NCI-H1694 (cell line): ENCODE measurements around the gene PSKH1.

ENCODE experiments used
- DNase-seq: peaks from one replicate; lab custom pipeline; 2025; lab: John Stamatoyannopoulos, UW

PSKH1 gene

DNA sequence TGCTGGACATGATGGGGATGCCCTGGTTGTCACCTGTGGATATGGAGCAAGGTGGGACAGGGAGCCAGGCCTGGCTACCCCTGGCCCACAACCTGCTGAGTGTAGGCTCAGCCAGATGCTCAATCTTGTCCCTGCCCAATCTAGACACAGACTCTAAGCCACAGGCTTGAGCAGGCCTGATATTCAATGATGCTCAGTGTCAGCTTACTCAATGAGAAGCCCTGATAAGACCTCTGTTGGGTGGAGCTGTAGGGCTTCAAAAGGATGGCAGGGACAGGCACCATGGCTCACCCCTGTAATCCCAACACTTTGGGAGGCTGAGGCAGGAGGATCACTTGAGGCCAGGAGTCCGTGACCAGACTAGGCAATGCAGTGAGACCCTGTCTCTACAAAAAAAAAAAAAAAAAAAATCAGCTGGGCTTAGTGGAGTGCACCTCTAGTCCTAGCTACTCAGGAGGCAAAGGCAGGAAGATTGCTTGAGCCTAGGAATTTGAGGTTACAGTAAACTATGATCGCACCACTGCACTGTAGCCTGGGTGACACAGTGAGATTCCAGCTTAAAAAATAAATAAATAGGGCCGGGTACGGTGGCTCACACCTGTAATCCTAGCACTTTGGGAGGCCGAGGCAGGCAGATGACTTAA lies 47.5 kb downstream of the PSKH1 start:
- no peak for DNase-seq

DNA sequence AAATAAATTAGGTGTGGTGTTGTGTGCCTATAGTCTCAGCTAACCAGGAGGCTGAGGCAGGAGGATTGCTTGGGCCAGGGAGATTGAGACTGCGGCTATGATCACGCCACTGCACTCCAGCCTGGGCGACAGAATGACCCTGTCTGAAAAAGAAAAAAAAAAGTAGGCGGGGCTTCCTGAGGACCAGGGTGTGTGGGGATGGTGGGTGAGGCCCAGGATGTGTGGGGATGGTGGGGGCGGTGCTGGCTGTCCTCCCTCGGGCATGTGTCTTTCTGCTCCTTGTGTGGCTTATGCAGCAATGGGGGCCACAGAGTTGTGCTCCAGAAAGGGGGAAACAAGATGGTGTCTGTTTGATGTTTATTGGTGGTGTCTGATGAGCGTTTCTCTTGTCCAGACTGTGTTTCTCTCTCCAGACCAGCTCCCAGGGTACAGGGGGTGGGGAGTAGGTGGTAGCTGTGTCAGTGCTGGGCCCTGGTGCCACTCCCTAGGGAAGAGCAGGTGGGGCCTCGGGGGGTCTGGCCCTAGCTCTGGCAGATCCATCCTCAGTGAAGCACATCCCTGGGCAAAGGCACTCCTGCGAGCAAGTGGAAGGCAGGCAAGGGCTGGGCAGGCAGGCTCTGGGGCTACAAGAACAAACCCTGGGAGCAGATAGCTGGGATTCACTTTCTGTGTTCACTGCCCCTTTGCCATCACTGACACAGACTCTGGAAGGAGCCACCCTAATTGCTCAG lies 48.6 kb downstream of the PSKH1 start:
- DNase-seq = no peak

GRCh38 chr16:67942200-67942509 lies 49.1 kb downstream of the PSKH1 start:
- no peak for DNase-seq

DNA sequence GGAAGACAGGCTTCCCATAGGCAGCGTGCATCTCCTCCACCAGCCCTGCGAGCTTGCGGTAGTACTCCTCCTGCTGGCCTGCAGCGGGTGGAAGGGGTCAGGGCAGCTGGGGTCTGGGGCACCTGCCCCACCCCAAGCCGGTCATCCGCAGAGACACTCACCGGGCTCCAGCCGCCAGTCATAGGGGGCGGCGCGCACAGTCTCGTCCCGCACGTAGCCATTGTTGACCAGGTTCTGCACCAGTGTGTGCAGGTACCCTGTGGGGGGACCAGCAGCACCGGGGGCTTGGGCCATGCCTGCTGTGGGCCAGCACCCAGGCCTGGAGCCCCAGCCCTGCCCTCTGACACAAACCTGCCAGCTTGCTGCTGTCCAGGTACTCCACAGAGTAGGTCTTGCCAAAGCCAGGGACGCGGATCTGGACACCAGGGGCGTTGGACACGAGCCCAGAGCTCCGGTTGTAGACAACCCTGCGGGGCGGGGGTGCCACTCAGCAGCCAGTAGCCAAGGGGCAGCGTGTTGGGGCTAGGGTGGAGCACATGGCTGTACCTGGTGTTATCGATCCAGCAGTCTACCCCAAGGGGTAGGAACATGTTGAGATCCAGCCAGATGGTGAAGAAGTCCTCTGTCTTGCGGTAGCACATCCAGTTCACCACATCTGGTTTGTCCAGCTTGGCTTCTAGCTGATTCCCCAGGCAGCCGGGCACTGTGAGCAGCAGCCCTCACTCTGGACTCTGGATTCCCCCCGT lies 49.6 kb downstream of the PSKH1 start:
- no peak for DNase-seq

GRCh38 chr16:67943256-67943618 lies 50.2 kb downstream of the PSKH1 start:
- DNase-seq = no peak

DNA sequence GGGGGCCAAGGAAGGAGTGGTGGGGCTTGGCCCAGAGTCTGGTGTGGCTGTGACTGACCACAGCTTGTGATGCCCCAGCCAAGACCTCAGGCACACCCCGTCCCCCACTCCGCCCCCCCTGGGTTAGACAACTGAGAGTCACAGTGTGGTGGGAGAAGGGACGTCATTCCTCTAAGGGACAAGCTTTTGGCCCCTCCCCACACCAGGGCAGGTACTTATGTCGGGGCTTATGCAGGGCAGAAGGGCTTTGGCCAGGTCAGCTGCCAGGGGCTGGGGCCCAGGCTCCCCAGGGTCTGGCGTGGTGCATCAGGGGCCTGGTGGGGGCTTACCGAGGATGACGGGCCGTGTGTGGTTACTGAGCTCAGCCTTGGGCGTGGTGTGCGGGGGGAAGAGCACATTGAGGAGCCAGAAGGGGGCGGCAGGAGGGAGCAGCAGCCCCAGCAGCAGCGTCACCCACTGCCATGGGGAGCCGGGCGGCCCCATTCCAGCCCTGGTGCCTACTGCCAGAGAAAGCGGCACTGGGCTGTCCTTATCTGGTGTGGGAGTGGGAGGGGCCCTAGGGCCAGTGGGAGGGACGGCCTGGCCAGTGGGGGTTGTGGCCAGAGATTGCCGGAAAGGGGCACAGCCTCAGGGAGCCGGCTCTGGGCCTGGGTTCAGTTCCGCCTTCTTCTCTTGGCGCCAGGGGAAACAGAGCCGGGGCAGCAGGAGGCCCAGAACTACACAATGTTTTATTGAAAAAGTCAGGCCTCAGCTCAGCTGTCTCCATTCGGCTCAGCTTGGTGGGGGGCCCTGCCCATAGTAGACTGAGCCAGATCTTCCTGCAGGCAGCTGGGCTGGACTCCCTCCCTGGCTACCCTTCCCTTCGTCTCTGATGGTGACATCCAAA lies 50.8 kb downstream of the PSKH1 start, which contains the start of gene LCAT:
TSS of gene LCAT (minus strand) at position 502 of the 886 bp plus-strand sequence. CDS start at position 483, 19 bp downstream.
- no peak for DNase-seq

GRCh38 chr16:67944690-67945391 lies 51.8 kb downstream of the PSKH1 start:
- DNase-seq = no peak

DNA sequence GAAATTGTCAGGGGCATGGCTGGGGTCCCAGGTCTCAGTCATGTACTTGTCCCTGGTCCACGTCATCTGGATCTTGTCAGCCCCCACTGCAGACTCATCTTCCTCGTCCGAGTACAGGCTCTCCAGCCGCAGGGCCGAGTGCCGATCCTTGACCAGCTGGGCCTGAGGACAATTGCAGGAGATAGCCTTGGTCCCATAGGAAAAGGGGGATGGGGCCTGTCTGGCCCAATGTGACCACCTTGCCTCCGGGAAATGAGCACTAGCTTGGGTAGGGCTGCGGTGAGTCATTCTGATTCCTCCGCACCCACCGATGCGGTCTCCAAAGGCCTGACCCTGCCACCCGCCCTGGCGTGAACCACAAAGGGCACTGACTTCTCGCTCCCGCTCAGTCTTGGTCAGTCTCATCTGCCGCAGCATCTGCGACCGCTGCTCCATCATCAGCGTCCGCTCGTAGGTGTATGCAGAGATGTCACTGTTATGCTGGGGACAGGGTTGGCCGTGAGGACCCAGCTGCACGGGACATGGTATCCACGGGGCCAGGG lies 52.4 kb downstream of the PSKH1 start:
- no peak for DNase-seq

DNA sequence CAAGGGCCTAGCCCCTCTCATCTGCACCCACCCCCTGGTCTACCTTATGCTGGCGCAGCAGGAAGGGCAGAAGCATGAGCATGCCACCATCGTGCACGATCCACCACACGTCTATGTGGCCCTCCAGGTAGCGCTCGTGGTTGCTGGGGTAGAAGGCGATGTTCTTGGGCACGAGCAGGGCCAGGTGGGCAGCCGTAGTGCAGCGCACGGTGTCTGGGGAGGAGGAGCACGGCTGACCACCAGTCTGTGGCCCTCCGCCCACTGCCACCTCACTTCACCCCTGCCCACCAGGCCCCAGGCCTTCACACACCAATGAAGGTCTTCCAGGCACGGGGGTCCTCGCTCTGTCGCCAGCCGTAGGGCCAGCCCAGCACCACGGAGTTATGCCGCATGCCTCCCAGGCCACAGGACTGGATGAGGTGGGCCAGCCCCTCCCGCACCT lies 53.1 kb downstream of the PSKH1 start:
- no peak for DNase-seq

DNA sequence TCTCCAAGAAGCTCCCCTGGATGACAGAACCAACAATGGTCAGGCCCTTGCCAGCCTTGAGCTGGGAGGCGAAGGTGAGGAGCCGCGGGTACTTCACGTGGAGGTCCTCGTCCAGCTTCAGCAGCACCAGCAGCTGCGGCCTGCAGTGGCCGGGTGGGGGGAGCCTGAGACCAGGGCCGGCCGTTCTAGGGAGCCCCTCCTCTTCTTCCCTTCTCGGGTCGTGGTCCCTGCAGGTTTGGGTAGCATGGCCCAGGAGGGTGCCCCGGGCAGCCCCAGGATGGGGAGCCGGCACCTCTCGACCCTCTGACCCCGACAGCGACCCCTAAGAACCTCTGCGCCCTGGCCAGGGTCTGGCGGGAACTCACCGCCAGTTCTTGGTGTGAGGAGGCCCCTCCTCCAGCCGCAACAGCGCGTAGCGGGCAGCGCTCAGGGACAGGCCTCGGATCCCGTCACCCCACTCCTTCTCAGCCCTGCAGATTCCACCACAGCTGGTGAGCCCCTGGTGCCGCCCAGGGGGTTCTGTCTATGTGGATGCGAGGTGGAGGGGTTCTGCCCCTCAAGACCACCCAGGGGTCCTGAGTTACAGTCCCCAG lies 54.0 kb downstream of the PSKH1 start:
- no peak for DNase-seq

DNA sequence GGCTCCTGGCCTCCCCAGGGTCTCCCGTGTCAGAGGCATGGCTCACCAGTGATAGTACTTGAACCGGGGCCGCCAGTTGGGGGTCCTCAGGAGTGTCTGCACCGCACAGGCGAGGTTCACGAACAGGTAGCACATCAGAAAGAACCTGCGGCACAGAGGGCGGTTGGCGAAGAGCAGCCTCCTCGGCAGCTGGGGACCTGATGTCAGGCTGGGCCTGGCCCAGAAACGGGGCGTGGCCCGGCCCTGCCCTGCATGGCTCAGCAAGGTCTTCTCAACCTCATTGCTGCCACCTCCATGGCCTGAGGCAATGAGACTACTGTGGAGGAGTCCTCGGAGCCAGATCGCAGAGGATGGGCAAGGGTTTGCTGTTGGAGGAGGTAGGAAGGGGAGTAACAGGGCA lies 55.0 kb downstream of the PSKH1 start:
- DNase-seq = no peak

- no peak for DNase-seq
Measured at GRCh38 chr16:67949645-67950044, 56.6 kb downstream of the PSKH1 start.

GRCh38 chr16:67950335-67950843 lies 57.3 kb downstream of the PSKH1 start:
- no peak for DNase-seq

- no peak for DNase-seq
Measured at GRCh38 chr16:67951485-67951884, 58.4 kb downstream of the PSKH1 start.

DNA sequence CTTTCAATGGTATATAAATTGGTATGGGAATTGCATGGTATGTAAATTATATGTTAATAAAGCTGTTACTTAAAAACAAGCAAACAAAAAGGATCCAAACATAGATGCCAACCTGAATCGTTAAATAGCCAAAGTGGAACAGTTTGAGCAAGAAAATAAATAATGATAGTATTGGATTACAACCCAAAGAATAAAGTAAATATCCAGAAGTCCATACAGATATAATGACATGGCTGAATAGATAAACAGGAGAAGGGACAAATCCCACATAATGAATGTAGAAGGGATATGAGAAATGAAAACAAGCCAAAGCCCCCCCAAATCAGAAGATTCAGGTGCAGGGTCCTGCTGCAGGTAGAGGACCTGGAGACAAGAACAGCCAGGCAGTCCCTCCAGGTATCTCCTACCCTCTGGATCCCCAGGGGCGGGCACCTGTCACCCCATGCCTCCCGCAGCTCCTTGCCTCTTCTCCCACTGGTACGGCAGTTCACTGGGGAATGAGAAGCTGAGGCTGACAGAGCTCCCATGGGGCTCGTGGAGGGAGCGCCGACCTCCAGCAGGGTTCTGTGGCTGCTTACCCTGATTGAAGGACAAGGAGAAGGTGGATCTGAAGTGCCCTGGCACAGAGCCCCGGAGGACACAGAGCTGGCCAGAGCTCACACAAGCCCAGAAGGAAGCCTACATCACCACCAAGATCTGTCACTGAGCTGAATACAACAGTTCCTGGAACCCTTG lies 60.8 kb downstream of the PSKH1 start:
- no peak for DNase-seq

- no peak for DNase-seq
Measured at GRCh38 chr16:67954421-67955196, 61.6 kb downstream of the PSKH1 start.

DNA sequence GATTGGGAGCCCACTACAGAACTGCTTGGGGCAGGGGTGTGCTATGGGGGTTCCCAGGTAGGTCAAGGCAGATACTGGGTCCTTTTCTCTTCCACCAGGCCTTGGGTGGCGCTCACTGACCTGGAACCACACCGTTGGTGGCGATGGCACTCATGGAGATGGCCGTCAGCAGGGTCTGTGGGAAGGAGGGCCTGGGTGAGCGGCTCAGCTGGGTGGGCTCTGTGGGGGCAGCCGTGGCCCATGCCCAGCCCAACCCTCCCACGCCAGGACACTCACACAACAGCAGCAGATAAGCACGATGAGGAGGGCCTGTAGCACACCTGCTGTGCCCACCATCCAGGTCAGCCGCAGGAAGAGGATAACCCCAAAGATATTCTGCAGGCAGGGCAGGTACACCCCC lies 64.6 kb downstream of the PSKH1 start:
- no peak for DNase-seq

DNA sequence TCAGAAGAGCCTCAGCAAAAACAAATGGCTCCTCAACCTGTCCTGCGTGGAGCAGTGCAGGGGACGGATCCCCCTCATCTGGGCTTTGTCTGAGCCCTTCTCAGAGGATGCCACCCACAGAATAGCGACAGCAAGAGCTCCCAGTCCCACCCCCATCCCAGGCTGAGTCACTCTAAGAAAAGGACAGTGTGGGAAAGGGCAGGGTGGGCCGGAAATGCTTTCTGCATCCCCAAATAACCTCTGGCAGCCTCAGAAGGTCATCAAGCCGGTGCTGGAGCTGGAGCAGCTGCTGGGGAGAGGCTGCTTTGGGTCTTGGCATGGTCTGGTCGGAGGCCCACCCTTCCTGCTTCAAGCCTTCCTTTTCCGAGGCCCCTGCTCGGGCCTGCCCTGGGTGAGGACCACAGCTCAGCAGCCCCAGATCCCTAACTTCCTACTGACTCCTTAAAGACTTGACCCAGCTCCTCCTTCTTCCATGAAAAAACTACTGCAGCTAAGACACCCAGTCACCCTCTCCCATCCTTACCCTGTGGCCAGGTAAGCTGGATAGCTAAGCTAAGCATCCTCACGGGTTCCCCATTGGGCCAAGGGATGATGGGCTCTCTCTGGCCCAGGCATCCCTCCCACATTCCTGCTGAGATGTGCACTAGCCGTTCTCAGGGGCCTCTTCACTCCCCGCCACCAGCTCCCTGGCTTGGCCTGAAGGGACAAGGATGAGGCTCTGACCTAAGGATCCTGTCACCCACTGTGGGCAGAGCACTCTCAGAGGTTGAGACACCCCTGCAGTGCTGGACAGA lies 66.7 kb downstream of the PSKH1 start:
- DNase-seq = no peak
